Esophagus muscularis mucosa (tissue), 3 donors: ENCODE data around the gene PPARA.

ENCODE experiments used
- POLR2A ChIP-seq: fragments of 450-650 bp; IDR thresholded peaks from one replicate; pipeline ENCODE4 v1.6.1; 2017; ENCODE audit warnings: antibody characterized with exemption, moderate library complexity, mild to moderate bottlenecking, low read depth
- TF ChIP-seq, protein P1 (sequence below), 3 experiments: fragments of 200-600 bp in 2 of 3; fragments of 450-650 bp in 1 of 3; sonication (generic) in 2 of 3; IDR thresholded peaks; one replicate each; pipeline ENCODE4 v1.5.1; 2017 to 2019; ENCODE audit warnings: antibody characterized with exemption in 3 of 3, mild to moderate bottlenecking in 2 of 3, moderate library complexity in 1 of 3

DNA sequence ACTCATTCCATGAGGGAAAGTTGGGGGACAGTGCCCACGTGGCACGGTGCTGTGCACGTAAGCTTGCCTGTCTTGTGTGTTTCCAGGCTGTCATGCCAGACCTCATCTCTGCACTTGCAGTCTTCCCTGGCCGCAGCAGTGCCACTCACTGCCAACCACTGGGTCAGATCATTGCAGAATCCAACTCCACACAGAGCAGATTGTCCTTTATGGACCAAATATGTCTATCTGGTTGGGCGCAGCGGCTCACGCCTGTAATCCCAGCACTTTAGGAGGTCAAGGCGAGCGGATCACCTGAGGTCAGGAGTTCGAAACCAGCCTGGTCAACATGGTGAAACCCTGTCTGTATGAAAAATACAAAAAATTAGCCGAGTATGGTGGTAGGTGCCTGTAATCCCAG lies 4.4 kb upstream of the PPARA start:
- TF ChIP-seq, protein P1, sequence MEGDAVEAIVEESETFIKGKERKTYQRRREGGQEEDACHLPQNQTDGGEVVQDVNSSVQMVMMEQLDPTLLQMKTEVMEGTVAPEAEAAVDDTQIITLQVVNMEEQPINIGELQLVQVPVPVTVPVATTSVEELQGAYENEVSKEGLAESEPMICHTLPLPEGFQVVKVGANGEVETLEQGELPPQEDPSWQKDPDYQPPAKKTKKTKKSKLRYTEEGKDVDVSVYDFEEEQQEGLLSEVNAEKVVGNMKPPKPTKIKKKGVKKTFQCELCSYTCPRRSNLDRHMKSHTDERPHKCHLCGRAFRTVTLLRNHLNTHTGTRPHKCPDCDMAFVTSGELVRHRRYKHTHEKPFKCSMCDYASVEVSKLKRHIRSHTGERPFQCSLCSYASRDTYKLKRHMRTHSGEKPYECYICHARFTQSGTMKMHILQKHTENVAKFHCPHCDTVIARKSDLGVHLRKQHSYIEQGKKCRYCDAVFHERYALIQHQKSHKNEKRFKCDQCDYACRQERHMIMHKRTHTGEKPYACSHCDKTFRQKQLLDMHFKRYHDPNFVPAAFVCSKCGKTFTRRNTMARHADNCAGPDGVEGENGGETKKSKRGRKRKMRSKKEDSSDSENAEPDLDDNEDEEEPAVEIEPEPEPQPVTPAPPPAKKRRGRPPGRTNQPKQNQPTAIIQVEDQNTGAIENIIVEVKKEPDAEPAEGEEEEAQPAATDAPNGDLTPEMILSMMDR (IDR thresholded peaks at IDR 0.05), result no peak
- TF ChIP-seq POLR2A, result no peak
